Transverse colon (tissue), 4 donors: ENCODE data around the gene DMD.

ENCODE experiments used
- EP300 ChIP-seq: sonication (generic); formaldehyde crosslinking; IDR thresholded peaks from one replicate; pipeline ENCODE4 v1.6.1; 2017; ENCODE audit warnings: antibody characterized with exemption, low read depth
- POLR2A ChIP-seq: fragments of 450-650 bp; IDR thresholded peaks from one replicate; pipeline ENCODE4 v1.6.1; 2016; ENCODE audit warnings: antibody characterized with exemption, mild to moderate bottlenecking, moderate library complexity
- POLR2AphosphoS5 ChIP-seq, 3 donors: sonication (generic); formaldehyde crosslinking; IDR thresholded peaks; one replicate each; pipeline ENCODE4 v1.6.1; 2016; ENCODE audit warnings: antibody characterized with exemption in 3 of 3
- TF ChIP-seq, protein P1 (sequence below), 5 experiments: fragments of 200-600 bp in 3 of 5; fragments of 450-650 bp in 2 of 5; sonication (generic) in 3 of 5; IDR thresholded peaks; 1 replicate in 2 of 5; 2 replicates in 3 of 5; pipeline ENCODE4 v1.5.1; 2016 to 2017; ENCODE audit warnings: antibody characterized with exemption in 5 of 5, inconsistent platforms in 3 of 5, mild to moderate bottlenecking in 2 of 5, moderate library complexity in 1 of 5

DNA sequence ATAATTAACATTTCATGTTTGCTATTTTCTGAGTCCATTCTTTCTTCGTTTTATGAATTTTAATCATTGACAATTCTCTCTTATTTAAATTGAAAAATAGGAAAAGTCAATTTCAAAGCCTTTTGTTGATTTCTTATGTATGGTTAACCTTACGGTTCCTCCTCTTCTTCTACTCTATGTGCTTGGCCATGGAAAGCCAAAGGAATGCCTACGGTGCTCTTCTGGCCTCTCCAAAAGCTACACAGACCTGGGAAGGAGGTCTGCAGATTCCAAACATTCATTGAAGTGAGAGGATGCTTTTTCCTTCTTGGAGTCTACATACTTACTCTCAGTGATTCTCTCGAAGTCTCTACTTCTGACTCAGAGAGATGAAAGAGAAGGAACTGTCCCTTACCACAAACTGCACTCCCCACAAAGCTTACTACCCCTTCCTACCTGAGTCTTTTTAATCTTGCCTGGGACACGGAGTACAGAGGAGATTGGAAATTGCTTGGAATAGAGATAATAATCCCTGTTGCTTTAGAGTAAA, 1276.4 kb downstream of the DMD start:
- TF ChIP-seq, protein P1, sequence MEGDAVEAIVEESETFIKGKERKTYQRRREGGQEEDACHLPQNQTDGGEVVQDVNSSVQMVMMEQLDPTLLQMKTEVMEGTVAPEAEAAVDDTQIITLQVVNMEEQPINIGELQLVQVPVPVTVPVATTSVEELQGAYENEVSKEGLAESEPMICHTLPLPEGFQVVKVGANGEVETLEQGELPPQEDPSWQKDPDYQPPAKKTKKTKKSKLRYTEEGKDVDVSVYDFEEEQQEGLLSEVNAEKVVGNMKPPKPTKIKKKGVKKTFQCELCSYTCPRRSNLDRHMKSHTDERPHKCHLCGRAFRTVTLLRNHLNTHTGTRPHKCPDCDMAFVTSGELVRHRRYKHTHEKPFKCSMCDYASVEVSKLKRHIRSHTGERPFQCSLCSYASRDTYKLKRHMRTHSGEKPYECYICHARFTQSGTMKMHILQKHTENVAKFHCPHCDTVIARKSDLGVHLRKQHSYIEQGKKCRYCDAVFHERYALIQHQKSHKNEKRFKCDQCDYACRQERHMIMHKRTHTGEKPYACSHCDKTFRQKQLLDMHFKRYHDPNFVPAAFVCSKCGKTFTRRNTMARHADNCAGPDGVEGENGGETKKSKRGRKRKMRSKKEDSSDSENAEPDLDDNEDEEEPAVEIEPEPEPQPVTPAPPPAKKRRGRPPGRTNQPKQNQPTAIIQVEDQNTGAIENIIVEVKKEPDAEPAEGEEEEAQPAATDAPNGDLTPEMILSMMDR (IDR thresholded peaks at IDR 0.05) = no peak
- TF ChIP-seq POLR2A (no peak), POLR2AphosphoS5 (IDR thresholded peaks at IDR 0.05) (no peak), EP300 (no peak)
